Fibroblast of lung (primary cell): Measurements from ENCODE around the gene RAMP2. TPM values are rescaled to one million over a fixed set of nuclear protein-coding genes. Genes with fewer than 3 reads are reported as not detected.

ENCODE experiments used
- DNase-seq, 2 donors: peaks; one replicate each; pipeline versions ENCODE4 v3.0.0 to v3.0.0-alpha.2; 2010; ENCODE audit warnings: low read depth in 2 of 2
- H2AFZ ChIP-seq: 2 replicates; pipeline ENCODE4 v1.5.1; 2012; ENCODE audit warnings: low read length, control low read depth, inconsistent platforms
- H3K27ac ChIP-seq: 2 replicates; pipeline ENCODE4 v1.5.1; 2011; ENCODE audit warnings: low read length, control low read depth; ENCODE audit not compliant: insufficient read depth
- H3K27me3 ChIP-seq: 2 replicates; pipeline ENCODE4 v1.5.1; 2011; ENCODE audit warnings: mild to moderate bottlenecking, low read length; ENCODE audit not compliant: control insufficient read depth, insufficient read depth
- H3K36me3 ChIP-seq: 2 replicates; pipeline ENCODE4 v1.5.1; 2011; ENCODE audit warnings: low read length; ENCODE audit not compliant: control insufficient read depth, insufficient read depth
- H3K4me1 ChIP-seq: 2 replicates; pipeline ENCODE4 v1.5.1; 2011; ENCODE audit warnings: low read length; ENCODE audit not compliant: control insufficient read depth, insufficient read depth; ENCODE audit errors: extremely low read depth
- H3K4me2 ChIP-seq: 2 replicates; pipeline ENCODE4 v1.5.1; 2011; ENCODE audit warnings: low read length, control low read depth; ENCODE audit not compliant: insufficient read depth; ENCODE audit errors: extremely low read depth
- H3K4me3 ChIP-seq, 4 experiments: fragments of 200-600 bp in 1 of 4; sonication (generic) in 1 of 4; replicated peaks in 1 of 4; 2 replicates each; pipeline ENCODE4 v1.5.1; 2011 to 2016; ENCODE audit warnings: low read length in 4 of 4, low read depth in 3 of 4, mild to moderate bottlenecking in 3 of 4, control low read depth in 2 of 4, inconsistent platforms in 1 of 4, mixed read lengths in 1 of 4; ENCODE audit not compliant: insufficient read depth in 1 of 4; ENCODE audit errors: control extremely low read depth in 1 of 4
- H3K79me2 ChIP-seq: 2 replicates; pipeline ENCODE4 v1.5.1; 2012; ENCODE audit warnings: mild to moderate bottlenecking, low read length, inconsistent platforms; ENCODE audit not compliant: control insufficient read depth, insufficient read depth
- H3K9ac ChIP-seq: 2 replicates; pipeline ENCODE4 v1.5.1; 2011; ENCODE audit warnings: mild to moderate bottlenecking, low read length, control low read depth; ENCODE audit not compliant: insufficient read depth
- H3K9me3 ChIP-seq: 2 replicates; pipeline ENCODE4 v1.5.1; 2012; ENCODE audit warnings: low read depth, low read length; ENCODE audit not compliant: control insufficient read depth, insufficient read depth
- H4K20me1 ChIP-seq: 2 replicates; pipeline ENCODE4 v1.5.1; 2011; ENCODE audit warnings: low read length; ENCODE audit not compliant: control insufficient read depth, insufficient read depth; ENCODE audit errors: extremely low read depth
- CTCF ChIP-seq, 2 donors: IDR thresholded peaks in 1 of 2; conservative IDR thresholded peaks in 1 of 2; 1 replicate in 1 of 2; 2 replicates in 1 of 2; pipeline ENCODE4 v1.5.1; 2011 to 2012; ENCODE audit warnings: low read length in 2 of 2, control low read depth in 1 of 2, inconsistent platforms in 1 of 2, low read depth in 1 of 2, mild to moderate bottlenecking in 1 of 2
- EZH2 ChIP-seq: IDR thresholded peaks from 2 replicates; pipeline ENCODE4 v1.5.1; 2012; ENCODE audit warnings: low read length, control low read depth, mild to moderate bottlenecking; ENCODE audit errors: missing control alignments
- polyA plus RNA-seq, 2 donors: library from polyadenylated mRNA; depleted of rRNA in 1 of 2; stranded (reverse) in 1 of 2; unstranded in 1 of 2; fragments of >200 nt; gene quantifications; 2 replicates each; pipeline ENCODE4 v1.2.1, GENCODE V29; 2011 to 2012; ENCODE audit warnings: missing spikeins in 1 of 2
- total RNA-seq: library from RNA; depleted of rRNA; stranded (reverse); fragments of >200 nt; gene quantifications from 2 replicates; pipeline ENCODE4 v1.2.1, GENCODE V29; 2014

RAMP2 gene
- total and polyA plus RNA-seq, 2 donors (not counting 1 experiment from before 2014, with no cell fraction given), result 0.17 to 0.45 TPM

- H3K9ac ChIP-seq, result peak within 1 kb of the TSS; percentile 37
- peaks cover 12% of the 10 kb centered on the region for H3K36me3 ChIP-seq
- H3K4me1 ChIP-seq, result peaks cover 19% of the 10 kb centered on the region
- H3K4me3 ChIP-seq, result peak within 1 kb of the TSS; percentile 46 to 57 (median 52)
- H3K4me2 ChIP-seq, result peak within 1 kb of the TSS; percentile 78
- no peaks in the 10 kb centered on the region for H4K20me1 ChIP-seq
- peak within 1 kb of the TSS; percentile 27 for H3K27ac ChIP-seq
- TF ChIP-seq EZH2 (no peak), CTCF (conservative IDR thresholded peaks at IDR 0.05 in 1 of 2, IDR thresholded peaks at IDR 0.05 in 1 of 2; ENCODE audit: low read depth in 1 of 2, low read length in 2 of 2) (no peak)
- H3K27me3 ChIP-seq, result peaks cover 7% of the 10 kb centered on the region
- H2AFZ ChIP-seq, result peak within 1 kb of the TSS; percentile 39
- H3K79me2 ChIP-seq, result no peaks in the 10 kb centered on the region
- H3K9me3 ChIP-seq, result no peaks in the 10 kb centered on the region
- DNase-seq, result peak; percentile 23 to 49
Observed at GRCh38 chr17:42779936-42780850, 19.2 kb downstream of the RAMP2 start, which contains the start of gene WNK4. Gene WNK4 (plus strand): TSS chr17:42780610. CDS start chr17:42780699, 89 bp downstream.

- H4K20me1 ChIP-seq, result no peaks in the 10 kb centered on the region
- H3K4me2 ChIP-seq, result peak overlapping the region; percentile 78
- H3K27ac ChIP-seq, result peak overlapping the region; percentile 20
- no peak overlapping the region for H2AFZ ChIP-seq
- H3K4me3 ChIP-seq, result peak overlapping the region; percentile 46 to 57 (median 52)
- peaks cover 10% of the 10 kb centered on the region for H3K27me3 ChIP-seq
- H3K4me1 ChIP-seq, result peaks cover 19% of the 10 kb centered on the region
- TF ChIP-seq CTCF (conservative IDR thresholded peaks at IDR 0.05 in 1 of 2, IDR thresholded peaks at IDR 0.05 in 1 of 2; ENCODE audit: low read depth in 1 of 2, low read length in 2 of 2) (no peak), EZH2 (no peak)
- peaks cover 4% of the 10 kb centered on the region for H3K36me3 ChIP-seq
- H3K9me3 ChIP-seq, result no peaks in the 10 kb centered on the region
- no peaks in the 10 kb centered on the region for H3K79me2 ChIP-seq
- no peak for DNase-seq
- peak overlapping the region; percentile 37 for H3K9ac ChIP-seq
Observed at GRCh38 chr17:42780851-42781638, 20.0 kb downstream of the RAMP2 start.

GRCh38 chr17:42781639-42782165 is 20.7 kb downstream of the RAMP2 start:
- TF ChIP-seq CTCF (conservative IDR thresholded peaks at IDR 0.05 in 1 of 2, IDR thresholded peaks at IDR 0.05 in 1 of 2; ENCODE audit: low read depth in 1 of 2, low read length in 2 of 2) (no peak), EZH2 (peak; percentile 33)
- no peaks in the 10 kb centered on the region for H4K20me1 ChIP-seq
- H3K79me2 ChIP-seq, result no peaks in the 10 kb centered on the region
- no peak overlapping the region for H2AFZ ChIP-seq
- H3K36me3 ChIP-seq, result peaks cover 4% of the 10 kb centered on the region
- peak overlapping the region; percentile 46 to 57 (median 52) for H3K4me3 ChIP-seq
- DNase-seq, result no peak
- H3K4me2 ChIP-seq, result peak overlapping the region; percentile 78
- H3K27me3 ChIP-seq, result peaks cover 10% of the 10 kb centered on the region
- H3K9me3 ChIP-seq, result no peaks in the 10 kb centered on the region
- no peak overlapping the region for H3K9ac ChIP-seq
- H3K4me1 ChIP-seq, result peaks cover 19% of the 10 kb centered on the region
- H3K27ac ChIP-seq, result no peak overlapping the region
